Measurements from ENCODE around the gene MAD1L1. TPM values are rescaled to one million over a fixed set of nuclear protein-coding genes. Genes with fewer than 3 reads are reported as not detected.

The MAD1L1 gene
- 69.7 and 82.0 TPM in 2 replicates for total RNA-seq

DNA sequence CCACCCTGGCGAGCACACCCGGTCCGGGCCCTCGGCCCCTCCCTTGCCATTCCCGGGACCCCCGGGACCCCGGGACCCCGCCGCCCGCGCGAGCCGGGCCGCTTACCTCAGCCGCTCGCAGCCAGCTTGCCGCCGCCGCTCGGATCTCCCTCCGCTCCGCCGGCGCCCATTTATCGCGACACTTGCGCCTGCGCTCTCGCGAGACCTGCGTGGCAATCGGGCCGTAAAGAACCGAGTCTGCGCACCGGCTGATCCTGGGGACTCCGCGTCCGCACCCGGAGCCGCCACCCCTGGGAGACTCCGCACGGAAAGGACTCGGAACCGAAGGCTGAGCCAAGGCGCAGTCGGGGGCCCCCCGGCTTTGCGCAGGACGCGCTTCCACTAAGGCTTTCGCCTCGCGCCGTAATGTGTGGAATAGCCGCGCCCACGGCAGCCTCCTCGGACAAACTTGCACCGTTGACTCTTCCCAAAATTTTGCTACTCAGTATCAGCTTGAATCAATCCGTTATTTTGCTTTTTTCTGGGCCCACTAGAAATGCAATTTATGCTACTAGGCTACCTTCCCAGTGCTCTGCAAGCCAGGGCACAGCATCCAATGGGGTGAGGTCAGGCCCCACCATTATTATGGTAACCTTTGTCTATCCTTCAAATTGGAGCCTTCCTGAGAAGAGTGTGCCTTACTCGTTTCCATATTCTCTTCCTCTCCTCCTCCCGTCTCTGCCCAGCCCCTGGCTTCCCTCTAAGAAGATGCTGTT is at the start of gene MAD1L1:
Gene MAD1L1, minus strand, starts transcription at position 180 of the 755 bp plus-strand sequence. CDS start 2,812 bp downstream, outside the sequence.

DNA sequence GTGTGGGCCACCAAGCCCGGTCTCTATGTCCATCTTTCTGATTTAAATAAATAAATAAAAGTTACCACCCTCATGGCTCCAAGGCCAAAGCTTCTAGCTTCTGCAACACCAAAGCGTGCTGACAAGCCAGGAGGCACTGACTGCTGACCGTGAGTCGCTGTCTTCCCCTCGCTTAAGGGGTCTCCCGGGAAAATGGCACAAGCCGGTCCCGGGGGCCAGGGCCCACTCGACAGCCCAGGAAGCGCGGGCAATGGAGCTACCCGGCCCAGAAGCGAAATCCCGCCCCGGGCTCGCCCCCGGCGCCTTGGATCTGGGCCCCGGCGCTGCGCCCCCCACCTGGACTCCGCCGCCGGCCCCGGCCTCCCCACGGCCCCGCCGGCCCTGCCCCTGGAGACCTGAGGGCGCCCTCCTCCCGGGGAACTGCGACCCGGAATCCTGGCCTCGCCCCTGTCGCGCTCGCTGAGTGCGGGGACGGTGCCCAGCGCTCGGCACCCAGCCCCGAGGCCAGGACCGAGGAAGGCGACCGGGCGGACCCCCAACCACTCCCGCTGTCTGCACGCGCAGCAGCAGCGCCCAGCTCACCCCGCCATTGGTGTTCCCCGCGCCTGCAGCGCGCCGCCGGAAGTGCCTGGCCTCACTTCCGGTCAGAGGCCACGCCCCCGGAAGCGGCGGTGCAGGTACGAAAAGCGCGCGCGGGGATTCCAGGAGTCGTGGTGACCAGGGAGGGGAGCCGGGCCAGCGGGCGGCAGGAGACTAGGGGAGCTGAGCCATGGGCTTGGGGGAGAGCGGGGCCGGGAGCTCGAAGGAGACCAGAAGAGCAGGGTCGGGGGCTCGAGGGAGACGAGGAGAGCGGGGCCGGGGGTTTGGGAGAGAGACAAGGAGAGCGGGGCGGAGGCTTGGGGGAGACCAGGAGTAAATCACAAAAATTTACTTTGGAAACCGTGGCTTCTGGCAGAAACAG is 9.1 kb upstream of the MAD1L1 start, which contains the start of the genes MRM2 and NUDT1:
Gene MRM2, minus strand, starts transcription at position 626 of the 961 bp plus-strand sequence. Its CDS starts 36 bp downstream, at position 590.
Gene NUDT1, plus strand, starts transcription at position 647 of the 961 bp plus-strand sequence. CDS start 2,349 bp downstream, outside the sequence.

Other genes with a start within 250 kb of the MAD1L1 start
- gene MRM2, start 9.3 kb upstream of the MAD1L1 start, total RNA-seq: 14.6 and 26.1 TPM in 2 replicates
- gene NUDT1, start 9.3 kb upstream of the MAD1L1 start, total RNA-seq: 31.1 and 42.7 TPM in 2 replicates
- gene SNX8, start 81.5 kb upstream of the MAD1L1 start, total RNA-seq: 18.2 and 21.1 TPM in 2 replicates
- 210 and 289 TPM in 2 replicates for gene EIF3B, start 121.9 kb upstream of the MAD1L1 start, total RNA-seq
- 8.5 and 10.3 TPM in 2 replicates for gene CHST12, start 170.7 kb upstream of the MAD1L1 start, total RNA-seq
- not detected in 2 replicates for gene GRIFIN, start 243.5 kb upstream of the MAD1L1 start, total RNA-seq